K562 (cell line): ENCODE results near the gene ARMH1. TPM values are rescaled to one million over a fixed set of nuclear protein-coding genes. Genes with fewer than 3 reads are reported as not detected.
A peak's percentile ranks its signal among the peaks of the same experiment; 100 is the strongest.

ENCODE experiments used
- ARID3A ChIP-seq: IDR thresholded peaks from 2 replicates; pipeline ENCODE4 v1.6.1; 2012; ENCODE audit warnings: low read depth, low read length, improper control_type of control experiment, borderline replicate concordance
- ELF4 ChIP-seq: fragments of 450-650 bp; formaldehyde crosslinking; IDR thresholded peaks from 2 replicates; pipeline ENCODE4 v1.4.0; 2022; ENCODE audit warnings: missing genetic modification characterization
- HOXB6 ChIP-seq: fragments of 250-450 bp; sonication (Bioruptor Pico); IDR thresholded peaks from 2 replicates; pipeline ENCODE4 v1.5.1; 2022; ENCODE audit warnings: mild to moderate bottlenecking, borderline replicate concordance
- MITF ChIP-seq: IDR thresholded peaks from 2 replicates; pipeline ENCODE4 v1.6.1; 2014; ENCODE audit warnings: antibody characterized with exemption
- MLLT1 ChIP-seq, 2 experiments: fragments of 450-650 bp; IDR thresholded peaks; 2 replicates each; pipeline ENCODE4 v1.6.1; 2016
- NR0B1 ChIP-seq: fragments of 450-650 bp; IDR thresholded peaks from one replicate; pipeline ENCODE4 v1.6.1; 2018; ENCODE audit warnings: mild to moderate bottlenecking, moderate library complexity; ENCODE audit not compliant: partially characterized antibody
- NR2C2 ChIP-seq, 2 experiments: fragments of 200-800 bp in 1 of 2; sonication (Bioruptor generic) in 1 of 2; sonication (generic) in 1 of 2; formaldehyde crosslinking in 1 of 2; IDR thresholded peaks; 2 replicates each; pipeline versions ENCODE4 v1.6.1 to v1.8.0; 2016 to 2022; ENCODE audit warnings: mild to moderate bottlenecking in 1 of 2, missing compliant biosample characterization in 1 of 2, missing genetic modification characterization in 1 of 2, missing genetic modification reagents in 1 of 2
- SMC3 ChIP-seq: conservative IDR thresholded peaks from 2 replicates; pipeline ENCODE4 v1.6.1; 2011; ENCODE audit warnings: low read depth, low read length, improper control_type of control experiment; ENCODE audit not compliant: insufficient read depth
- ZNF407 ChIP-seq: fragments of 450-650 bp; IDR thresholded peaks from 2 replicates; pipeline ENCODE4 v1.6.1; 2016; ENCODE audit warnings: low read depth
- polyA plus RNA-seq, 8 experiments: library from polyadenylated mRNA; depleted of rRNA in 4 of 8; stranded (reverse) in 5 of 8; unstranded in 3 of 8; fragments of >200 nt; fragmentation: Nextera tagmentation in 2 of 8; fragmentation: Illumina TruSeq in 1 of 8; extraction: Ambion mirVana in 2 of 8; extraction: Trizol in 1 of 8; gene quantifications; 2 replicates each; pipeline versions ENCODE4 v1.2.1 to v1.2.3, GENCODE V29; 2011 to 2014; ENCODE audit warnings: inconsistent platforms in 1 of 8, missing spikeins in 1 of 8
- total RNA-seq, 7 experiments: library from RNA; depleted of rRNA in 6 of 7; stranded (reverse); fragments of >200 nt in 6 of 7; fragmentation: Illumina TruSeq in 2 of 7; extraction: Trizol in 2 of 7; gene quantifications; 2 replicates each; pipeline versions ENCODE4 v1.2.1 to v1.2.3, GENCODE V29; 2011 to 2021; ENCODE audit warnings: low replicate concordance in 1 of 7

The ARMH1 gene
- total and polyA plus RNA-seq, 9 of the 15 experiments (the other 6 are each of a cell fraction or from before 2014, with no cell fraction given), result 0.41 TPM; not detected in 8

- peak; percentile 84; the same call in 1 of the 2 replicates for TF ChIP-seq ARID3A
- TF ChIP-seq SMC3, result peak; percentile 62; the same call in 1 of the 2 replicates
- peak; percentile 33; the same call in 1 of the 2 replicates for TF ChIP-seq MITF
- peak; percentile 96 for TF ChIP-seq HOXB6 (CRISPR knock-in tag)
- TF ChIP-seq MLLT1 (IDR thresholded peaks at IDR 0.05), result peak; percentile 98 to 99
- peak; percentile 76 for TF ChIP-seq NR2C2 (CRISPR knock-in tag; IDR thresholded peaks at IDR 0.05)
- TF ChIP-seq NR2C2 (tag; IDR thresholded peaks at IDR 0.05), result peak; percentile 80
- TF ChIP-seq ZNF407, result peak; percentile 69
- no peak for TF ChIP-seq NR0B1
- peak; percentile 100 for TF ChIP-seq ELF4 (CRISPR knock-in tag)
Measured at GRCh38 chr1:44730741-44731512, 56.4 kb downstream of the ARMH1 start, which contains the start of gene RNU5D-1 (continued).
